WTC11 (cell line): Measurements from ENCODE around the gene GYS1.
"Not testable (repeated sequence)": the region's sequence is repeated elsewhere in the genome, so short reads cannot be mapped to it uniquely, and the experiment has no call there.

ENCODE experiments used
- CREB1 ChIP-seq: sonication (generic); formaldehyde crosslinking; IDR thresholded peaks from 2 replicates; pipeline ENCODE4 v1.8.0; 2023; ENCODE audit warnings: mild to moderate bottlenecking, missing genetic modification reagents
- MXD4 ChIP-seq: fragments of 250-450 bp; sonication (Bioruptor Pico); IDR thresholded peaks from 2 replicates; pipeline ENCODE4 v1.8.0; 2021; ENCODE audit warnings: mild to moderate bottlenecking, moderate library complexity, borderline replicate concordance
- NR2C2 ChIP-seq: sonication (generic); formaldehyde crosslinking; IDR thresholded peaks from 2 replicates; pipeline ENCODE4 v1.8.0; 2022; ENCODE audit warnings: mild to moderate bottlenecking, missing genetic modification reagents
- ZNF232 ChIP-seq: sonication (generic); formaldehyde crosslinking; IDR thresholded peaks from 2 replicates; pipeline ENCODE4 v1.8.0; 2022; ENCODE audit warnings: mild to moderate bottlenecking, missing genetic modification reagents
- ZNF671 ChIP-seq: fragments of 250-450 bp; sonication (Bioruptor Pico); IDR thresholded peaks from 2 replicates; pipeline ENCODE4 v1.8.0; 2021; ENCODE audit warnings: mild to moderate bottlenecking
- TF ChIP-seq, protein P1 (sequence below): sonication (generic); formaldehyde crosslinking; conservative IDR thresholded peaks from 2 replicates; pipeline ENCODE4 v1.8.1; 2022; ENCODE audit warnings: mild to moderate bottlenecking, missing genetic modification reagents
- TF ChIP-seq, protein P2 (sequence below): sonication (generic); formaldehyde crosslinking; IDR thresholded peaks from 2 replicates; pipeline ENCODE4 v1.8.1; 2023; ENCODE audit warnings: mild to moderate bottlenecking, missing genetic modification reagents, moderate library complexity
- TF ChIP-seq, protein P3 (sequence below): fragments of 200-600 bp; IDR thresholded peaks from 2 replicates; pipeline ENCODE4 v1.8.0; 2022; ENCODE audit warnings: antibody characterized with exemption
- TF ChIP-seq, protein P4 (sequence below): sonication (generic); formaldehyde crosslinking; IDR thresholded peaks from 2 replicates; pipeline ENCODE4 v1.8.0; 2022; ENCODE audit warnings: mild to moderate bottlenecking, missing genetic modification reagents

DNA sequence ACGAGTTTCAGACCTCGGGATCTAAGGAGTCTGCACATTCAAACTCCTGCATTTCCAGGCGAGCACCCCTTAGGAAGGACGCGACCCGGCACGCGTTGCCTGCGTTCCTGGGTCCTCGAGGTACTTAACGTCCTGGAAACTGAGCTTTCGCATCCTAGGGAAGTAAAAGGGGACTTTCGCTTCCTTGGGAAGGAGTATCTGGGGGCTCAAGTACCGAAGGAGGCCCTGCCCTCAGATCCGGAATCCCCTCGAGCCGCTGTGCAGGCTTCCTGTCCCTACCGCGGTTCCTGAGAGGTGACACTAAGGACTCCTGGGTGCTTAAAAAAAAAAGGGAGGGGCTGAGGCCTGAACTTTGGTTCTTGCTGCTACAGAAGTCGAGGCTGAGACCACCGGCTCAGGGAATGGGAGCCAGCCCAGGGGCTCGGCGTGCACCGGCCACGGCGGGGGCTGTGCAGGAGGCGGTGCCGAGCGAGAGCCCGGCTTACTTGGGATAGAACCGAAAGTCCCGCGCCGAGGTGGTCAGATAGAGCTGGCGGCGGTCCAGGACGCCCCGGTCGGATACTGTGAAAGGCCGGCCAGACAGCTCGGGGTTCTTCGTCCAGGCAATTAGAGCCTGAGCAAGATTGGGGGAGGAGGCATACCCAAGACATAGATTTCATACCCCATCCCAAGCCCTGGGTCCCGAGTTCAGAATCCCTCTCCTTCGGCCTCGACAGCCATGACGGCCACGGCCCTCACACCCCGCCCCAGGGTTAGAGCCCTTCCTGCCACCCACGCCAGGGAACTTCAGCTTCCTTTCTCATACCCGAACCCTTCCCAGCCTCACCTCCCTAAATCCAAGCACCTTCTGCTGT lies 25.5 kb upstream of the GYS1 start:
- TF ChIP-seq, protein P1, sequence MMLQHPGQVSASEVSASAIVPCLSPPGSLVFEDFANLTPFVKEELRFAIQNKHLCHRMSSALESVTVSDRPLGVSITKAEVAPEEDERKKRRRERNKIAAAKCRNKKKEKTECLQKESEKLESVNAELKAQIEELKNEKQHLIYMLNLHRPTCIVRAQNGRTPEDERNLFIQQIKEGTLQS (CRISPR knock-in tag): not testable (repeated sequence)
- TF ChIP-seq, protein P2, sequence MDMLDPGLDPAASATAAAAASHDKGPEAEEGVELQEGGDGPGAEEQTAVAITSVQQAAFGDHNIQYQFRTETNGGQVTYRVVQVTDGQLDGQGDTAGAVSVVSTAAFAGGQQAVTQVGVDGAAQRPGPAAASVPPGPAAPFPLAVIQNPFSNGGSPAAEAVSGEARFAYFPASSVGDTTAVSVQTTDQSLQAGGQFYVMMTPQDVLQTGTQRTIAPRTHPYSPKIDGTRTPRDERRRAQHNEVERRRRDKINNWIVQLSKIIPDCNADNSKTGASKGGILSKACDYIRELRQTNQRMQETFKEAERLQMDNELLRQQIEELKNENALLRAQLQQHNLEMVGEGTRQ (CRISPR knock-in tag): not testable (repeated sequence)
- TF ChIP-seq, protein P3, sequence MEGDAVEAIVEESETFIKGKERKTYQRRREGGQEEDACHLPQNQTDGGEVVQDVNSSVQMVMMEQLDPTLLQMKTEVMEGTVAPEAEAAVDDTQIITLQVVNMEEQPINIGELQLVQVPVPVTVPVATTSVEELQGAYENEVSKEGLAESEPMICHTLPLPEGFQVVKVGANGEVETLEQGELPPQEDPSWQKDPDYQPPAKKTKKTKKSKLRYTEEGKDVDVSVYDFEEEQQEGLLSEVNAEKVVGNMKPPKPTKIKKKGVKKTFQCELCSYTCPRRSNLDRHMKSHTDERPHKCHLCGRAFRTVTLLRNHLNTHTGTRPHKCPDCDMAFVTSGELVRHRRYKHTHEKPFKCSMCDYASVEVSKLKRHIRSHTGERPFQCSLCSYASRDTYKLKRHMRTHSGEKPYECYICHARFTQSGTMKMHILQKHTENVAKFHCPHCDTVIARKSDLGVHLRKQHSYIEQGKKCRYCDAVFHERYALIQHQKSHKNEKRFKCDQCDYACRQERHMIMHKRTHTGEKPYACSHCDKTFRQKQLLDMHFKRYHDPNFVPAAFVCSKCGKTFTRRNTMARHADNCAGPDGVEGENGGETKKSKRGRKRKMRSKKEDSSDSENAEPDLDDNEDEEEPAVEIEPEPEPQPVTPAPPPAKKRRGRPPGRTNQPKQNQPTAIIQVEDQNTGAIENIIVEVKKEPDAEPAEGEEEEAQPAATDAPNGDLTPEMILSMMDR: not testable (repeated sequence)
- not testable (repeated sequence) for TF ChIP-seq NR2C2 (CRISPR knock-in tag); ZNF232 (CRISPR knock-in tag); CREB1; ZNF671; MXD4 (CRISPR knock-in tag)
- TF ChIP-seq, protein P4, sequence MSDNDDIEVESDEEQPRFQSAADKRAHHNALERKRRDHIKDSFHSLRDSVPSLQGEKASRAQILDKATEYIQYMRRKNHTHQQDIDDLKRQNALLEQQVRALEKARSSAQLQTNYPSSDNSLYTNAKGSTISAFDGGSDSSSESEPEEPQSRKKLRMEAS (CRISPR knock-in tag): not testable (repeated sequence)
